Activated CD4-positive, alpha-beta T cell treated with anti-CD3 and anti-CD28 coated beads, Interleukin-2, amount 50 U/mL, for 24 hours (primary cell): Measurements from ENCODE around the gene VDAC1.
A peak's percentile ranks its signal among the peaks of the same experiment; 100 is the strongest.

Source experiments
- DNase-seq, 2 donors: peaks; one replicate each; pipeline ENCODE4 v3.0.0-alpha.2; 2020; ENCODE audit warnings: low read depth in 1 of 2, low spot score in 1 of 2

VDAC1 gene

DNA sequence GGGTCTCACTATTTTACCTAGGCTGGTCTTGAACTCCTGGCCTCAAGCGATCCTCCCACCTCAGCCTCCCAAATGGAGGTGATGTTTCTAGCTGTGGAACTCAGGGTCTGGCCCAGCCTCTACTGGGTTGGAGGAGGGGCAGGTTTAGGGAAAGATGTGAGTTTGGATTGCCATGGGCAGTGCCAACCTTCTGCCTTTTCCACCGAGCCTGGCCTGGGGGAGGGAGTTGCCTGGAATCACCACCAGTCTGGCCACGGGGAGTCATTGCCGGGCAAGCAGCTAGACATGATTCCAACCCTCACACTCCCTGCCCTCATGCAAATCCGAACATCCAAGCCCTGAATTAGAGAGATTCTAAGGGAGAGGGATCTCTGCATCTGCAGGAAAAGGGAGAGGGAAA lies 21.0 kb upstream of the VDAC1 start:
- DNase-seq = no peak

DNA sequence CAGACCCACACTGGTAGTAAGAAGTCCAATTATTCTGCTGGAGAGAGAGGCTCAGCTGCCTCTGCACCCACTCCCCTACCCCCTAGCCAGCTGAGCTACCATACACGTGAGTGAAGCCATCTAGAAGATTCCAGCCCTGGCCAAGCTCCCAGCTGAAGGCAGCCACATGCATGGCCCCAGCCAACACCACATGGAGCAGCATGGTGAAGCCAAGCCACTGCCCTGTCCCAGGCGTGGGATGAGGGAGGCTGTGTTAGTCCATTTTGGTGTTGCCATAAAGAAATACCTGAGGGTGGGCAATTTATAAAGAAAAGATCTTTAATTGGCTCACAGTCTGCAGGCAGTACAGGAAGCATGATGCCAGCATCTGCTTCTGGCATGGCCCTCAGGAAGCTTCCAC lies 20.0 kb upstream of the VDAC1 start:
- DNase-seq = no peak

DNA sequence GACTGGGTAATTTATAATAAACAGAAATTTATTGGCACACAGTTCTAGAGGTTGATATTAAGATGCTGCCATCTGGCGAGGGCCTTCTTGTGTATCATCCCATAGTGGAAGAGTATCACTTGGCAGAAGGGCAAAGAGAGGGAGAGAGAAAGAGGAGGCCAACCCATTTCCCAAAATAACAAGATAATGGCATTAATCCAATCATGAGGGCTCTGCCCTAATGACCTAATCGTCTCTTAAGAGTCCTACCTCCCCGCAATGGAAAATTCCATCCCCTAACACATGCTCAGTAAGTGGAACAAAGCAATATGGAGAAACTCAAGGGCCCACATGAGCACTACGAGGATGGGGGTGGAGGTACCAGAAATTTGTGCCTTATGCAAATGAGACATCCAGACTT lies 17.6 kb upstream of the VDAC1 start:
- no peak for DNase-seq

DNA sequence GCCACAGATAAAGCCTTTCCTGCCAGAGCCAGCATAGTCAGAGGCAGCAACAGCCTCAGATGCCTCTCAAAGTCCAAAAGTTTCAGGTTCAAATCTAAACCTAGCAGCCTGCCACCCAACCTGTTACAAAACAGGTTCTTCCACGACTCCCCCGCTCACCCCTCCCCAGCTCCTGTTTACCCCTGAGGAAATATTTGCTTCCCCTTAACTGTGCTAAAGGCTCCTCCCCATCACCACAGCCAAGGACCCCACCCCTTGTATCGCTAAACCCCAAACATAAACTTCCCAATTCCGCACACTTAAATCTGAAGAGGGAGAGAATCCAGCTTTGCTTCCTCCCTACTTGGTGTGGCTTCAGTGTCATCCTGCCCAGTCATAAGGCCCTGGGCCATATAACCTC lies 15.4 kb upstream of the VDAC1 start:
- DNase-seq = no peak

DNA sequence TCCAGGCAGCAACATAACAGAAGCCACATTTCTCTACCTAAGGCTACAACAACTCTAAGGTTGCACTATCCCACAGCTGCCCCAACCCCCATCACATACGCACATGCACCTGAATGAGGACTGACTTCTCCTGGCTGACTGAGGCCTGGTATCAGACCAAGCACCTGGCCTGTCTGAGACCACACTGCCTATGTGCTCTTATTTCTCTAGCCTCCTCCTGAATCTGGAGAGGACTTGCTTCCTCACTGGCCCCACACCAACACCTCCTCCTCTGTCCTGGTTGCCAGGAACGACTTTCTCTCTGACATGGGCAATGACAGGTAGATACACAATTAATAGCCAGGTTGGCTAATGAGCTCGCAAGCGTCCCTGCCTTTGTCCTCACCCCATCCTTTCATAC lies 14.9 kb upstream of the VDAC1 start:
- no peak for DNase-seq

DNA sequence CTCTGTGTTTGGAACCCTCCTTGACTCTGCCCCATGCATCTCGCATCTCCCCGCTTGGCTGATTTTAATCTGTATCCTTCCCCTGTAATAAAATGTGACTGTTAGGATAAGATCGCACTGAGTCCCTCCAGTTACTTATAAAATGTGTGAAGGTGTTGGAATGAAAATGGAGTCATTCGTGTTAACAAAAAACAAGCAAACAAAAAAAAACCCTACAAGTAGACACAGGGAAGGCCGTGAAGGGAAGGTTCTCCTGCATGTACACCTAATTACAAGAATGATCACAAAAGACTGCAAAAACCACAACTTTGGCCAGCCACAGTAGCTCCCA lies 14.2 kb upstream of the VDAC1 start:
- no peak for DNase-seq

DNA sequence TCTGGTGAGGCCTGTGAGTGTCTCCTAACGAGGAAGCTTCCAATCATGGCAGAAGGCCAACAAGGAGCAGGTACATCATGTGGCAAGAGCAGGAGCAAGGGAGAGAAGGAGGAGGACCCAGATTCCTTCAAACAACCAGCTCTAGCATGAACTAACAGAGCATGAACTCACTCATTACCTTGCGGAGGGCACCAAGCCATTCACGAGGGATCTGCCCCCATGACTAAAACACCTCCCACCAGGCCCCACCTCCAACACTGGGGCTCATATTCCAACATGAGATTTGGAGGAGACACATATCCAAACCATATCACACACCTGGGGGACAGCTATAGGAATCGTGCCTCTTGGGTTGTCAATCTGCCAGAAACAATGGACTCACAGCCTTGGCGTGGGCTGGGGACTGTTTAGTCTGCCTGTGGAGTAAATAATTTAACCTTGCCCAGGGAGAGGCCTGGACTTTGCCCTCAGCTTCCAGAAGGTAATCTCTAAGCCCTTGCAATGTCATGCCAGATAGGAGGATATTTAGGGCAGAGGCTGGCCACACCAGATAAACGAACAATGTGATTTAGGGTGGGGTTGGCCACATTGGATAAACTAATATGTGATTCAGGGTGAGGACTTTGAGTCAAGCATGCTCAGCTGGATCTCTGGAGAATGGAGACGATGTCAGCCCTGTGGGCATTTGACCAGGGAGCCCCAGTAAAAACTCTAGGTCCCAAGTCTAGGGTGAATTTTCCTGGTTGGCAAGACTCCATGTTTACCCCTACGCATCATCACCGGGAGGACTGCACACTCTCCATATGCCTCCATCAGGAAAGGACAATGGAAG lies 13.6 kb upstream of the VDAC1 start:
- no peak for DNase-seq

DNA sequence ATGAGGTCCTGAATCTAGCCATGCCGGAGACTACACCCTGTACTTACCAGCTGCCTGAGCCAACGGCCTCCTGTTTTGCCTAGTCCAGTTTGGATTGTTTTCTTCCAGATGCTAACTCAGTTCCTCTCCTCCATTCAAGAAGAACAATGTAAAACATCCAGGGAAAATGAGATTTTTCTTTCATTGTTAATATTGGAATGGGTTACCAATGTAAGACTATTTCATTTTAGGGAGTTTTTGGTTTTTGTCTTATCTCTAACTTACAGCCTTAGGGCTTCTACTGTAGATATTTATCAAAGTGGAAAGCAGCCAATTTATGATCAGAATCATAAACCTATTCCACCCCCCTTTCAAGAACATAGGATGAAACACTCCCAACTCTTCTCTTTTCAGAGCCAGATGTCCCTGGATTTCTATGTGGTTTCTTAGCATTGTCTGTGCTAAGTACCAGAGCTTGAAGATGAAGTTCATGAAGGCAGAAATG lies 3.5 kb upstream of the VDAC1 start:
- no peak for DNase-seq

DNA sequence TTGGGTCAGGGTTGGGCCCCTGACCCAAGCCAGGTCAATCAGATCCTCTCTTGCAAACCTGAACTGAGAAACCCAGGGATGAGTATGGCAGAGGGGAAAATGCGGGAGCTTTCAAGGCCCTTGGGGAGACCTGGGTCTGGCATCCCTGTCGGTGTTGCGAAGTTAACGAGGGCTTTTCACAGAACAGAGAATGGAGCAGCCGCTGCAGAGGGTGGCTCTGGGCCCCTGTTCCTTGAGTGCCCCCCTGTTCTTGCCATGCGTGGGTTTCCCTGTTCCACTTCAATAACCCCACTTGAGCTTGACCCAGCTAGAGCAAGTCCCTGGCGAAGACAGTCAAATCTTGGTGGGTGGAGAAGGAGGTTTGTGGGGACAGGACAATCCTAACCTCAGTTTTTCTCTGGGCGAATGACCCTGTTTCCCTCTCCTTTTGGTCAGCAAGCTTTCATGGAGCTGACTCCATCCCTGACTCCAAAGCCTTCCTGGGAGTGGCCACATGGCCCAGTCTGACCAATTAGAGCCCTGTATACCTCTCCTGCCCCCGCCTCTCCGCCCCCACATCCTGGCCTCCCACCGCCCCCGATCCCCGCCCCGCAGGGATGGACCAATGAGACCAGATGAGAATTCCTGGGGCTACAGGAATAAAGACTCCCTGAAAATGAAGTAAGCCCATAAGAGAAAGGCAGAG lies 2.9 kb upstream of the VDAC1 start:
- DNase-seq = no peak

DNA sequence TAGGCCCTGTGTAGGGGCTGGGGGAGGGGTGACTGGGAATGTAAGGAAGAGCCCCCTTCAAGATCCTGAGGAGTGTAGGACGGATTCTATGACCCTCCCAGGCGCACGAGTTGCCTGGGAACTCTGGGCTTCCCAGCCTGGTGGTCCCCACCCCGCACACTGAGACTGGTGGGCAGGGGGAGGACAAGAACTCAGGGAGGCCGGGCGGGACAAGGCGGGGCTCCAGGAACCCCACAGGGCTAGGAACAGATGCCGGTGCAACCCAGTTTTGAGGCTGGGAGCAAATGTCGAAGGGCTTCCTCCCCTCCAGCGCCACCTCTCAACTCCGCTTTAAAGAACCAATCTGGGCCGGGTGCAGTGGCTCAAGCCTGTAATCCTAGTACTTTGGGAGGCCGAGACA lies 1.3 kb upstream of the VDAC1 start:
- no peak for DNase-seq

DNA sequence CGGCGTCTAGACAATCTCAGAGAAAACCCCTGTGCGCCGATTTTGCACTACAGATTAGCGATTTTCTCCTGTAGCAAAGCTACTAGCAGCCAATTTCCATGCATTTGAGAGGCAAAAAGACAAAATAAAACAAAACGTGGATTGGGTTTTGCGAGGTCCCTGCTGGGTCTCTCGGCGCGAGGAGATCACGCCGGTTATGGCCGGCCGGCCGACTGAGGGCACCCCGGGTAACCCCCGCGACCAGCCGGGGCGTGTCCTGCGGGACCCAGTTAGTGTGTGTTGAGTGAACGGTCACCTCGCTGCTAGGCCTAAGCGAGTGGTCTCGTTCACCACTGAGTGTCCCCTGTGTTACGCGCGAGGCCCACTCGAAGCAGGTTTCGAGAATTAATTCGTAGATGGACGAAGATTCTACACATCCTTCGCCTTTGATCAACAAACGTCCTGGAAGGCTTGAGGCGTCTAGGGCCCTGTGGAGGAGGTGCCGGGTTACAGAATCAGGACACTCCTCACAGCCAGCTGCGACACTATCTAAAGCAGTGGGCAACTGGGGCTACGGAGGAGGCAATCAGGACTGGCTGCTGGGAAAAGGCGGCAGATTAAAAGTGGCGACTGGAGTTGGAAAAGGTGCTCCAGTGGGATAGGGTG lies 764 bp upstream of the VDAC1 start:
- no peak for DNase-seq

DNA sequence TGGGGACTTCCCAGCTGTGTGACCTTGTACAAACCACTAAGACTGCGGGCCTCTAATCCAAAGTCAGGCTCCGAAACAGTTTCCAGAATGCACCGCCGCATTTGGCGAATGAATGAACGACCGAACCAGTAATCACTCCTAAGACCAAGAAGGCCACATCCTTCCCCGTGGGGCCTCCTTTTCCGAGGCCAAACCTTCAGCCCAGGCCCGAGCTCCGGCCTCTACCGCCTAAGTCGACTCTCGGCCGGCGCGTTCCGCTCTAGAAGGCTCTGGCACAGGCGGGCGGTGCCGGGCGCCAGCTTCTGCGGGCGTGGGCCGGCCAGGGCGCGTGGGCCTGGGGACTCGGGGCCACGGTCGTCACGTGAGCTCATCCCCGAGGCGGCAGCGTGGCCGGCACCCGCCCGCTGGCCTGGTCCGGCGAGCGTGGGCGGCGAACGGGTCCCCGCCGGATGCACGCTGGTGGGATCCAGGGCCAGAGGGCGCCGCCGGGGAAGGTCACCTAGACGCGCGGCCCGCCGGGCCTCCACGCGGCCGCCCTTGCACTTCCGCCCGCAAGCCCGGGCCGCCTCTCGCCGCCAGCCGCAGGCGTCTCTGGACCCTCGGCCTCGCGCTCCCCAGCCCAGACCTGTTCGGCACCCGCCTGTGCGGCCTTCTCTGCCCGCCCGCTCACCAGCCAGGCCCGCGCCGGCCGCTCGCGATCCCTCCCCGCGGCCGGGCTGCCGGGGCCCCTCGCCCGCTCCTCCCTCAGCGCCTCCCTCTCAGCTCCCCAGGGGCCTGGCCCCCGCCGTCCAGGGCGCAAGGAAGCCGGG lies 754 bp downstream of the VDAC1 start:
- DNase-seq = peak; percentile 36 to 47

DNA sequence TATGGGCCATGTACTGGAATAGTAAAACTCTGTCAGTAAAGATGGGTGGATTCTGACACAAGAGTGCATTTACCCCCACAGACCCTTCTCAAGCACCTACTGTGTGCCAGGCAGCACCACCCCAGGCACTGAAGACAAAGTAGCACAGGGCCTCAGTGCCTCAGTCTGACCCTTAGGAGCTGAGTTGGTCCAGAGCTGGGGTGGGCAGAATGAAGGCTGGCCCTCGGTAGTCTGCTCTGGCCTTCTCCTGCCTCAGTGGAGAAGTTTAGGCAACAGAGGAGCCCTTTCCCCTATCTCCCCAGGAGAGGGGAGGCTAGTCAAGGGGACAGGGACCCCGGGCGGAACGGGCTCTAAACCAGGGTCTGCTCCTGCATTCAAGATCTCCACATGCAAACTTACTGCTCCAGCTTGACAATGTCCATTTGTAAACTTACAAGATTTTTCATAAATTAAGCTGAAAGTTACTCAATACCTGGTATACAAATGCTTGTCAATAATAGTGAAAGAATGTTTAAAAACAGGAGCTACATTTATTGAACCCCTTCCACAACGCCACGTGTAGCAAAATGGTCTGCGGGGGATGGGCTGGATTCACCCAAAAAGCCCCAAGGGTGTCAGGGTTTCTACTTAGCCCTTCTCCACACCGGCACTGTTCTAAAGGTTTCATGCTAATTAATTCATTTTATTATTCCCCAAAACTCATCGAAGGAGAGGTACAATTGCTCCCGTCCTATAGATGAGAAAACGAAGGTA lies 1.5 kb downstream of the VDAC1 start:
- DNase-seq = peak in 1 of 2 donors; percentile 36

DNA sequence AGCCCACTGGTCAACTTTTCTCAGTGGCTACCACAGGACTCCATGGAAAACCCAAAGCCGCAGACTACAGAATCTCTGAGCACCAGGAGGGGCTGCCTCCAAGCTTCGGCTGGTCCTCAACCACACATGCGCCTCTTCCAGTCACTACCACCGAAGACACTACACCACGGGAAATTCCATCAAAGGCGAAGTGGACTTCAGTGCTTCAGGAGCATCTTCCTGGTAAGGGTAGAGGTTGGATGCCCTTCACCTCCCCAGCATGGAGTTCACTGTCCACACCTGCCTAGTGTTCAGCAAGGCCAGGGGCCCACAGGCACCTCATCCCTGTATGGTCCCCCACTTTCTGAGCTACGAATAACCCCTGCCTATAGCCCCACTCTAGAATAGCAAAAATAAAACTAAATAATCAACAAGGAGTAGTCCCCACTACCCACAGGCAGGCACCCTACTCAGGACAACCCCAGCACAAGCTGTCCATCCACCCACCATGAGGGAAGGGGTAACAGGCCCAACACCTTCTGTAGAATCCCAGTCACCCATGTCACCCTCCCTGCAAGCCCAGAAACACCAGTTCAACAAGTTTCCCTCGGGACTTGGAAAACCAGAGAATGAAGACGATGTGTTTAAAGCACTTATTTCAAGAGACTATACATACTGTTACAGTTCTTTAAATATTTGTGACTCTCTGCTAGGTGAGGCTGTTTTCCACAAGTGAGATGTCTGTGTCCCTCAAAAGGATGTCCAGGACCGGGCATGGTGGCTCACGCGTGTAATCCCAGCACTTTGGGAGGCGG lies 2.6 kb downstream of the VDAC1 start:
- DNase-seq = no peak

DNA sequence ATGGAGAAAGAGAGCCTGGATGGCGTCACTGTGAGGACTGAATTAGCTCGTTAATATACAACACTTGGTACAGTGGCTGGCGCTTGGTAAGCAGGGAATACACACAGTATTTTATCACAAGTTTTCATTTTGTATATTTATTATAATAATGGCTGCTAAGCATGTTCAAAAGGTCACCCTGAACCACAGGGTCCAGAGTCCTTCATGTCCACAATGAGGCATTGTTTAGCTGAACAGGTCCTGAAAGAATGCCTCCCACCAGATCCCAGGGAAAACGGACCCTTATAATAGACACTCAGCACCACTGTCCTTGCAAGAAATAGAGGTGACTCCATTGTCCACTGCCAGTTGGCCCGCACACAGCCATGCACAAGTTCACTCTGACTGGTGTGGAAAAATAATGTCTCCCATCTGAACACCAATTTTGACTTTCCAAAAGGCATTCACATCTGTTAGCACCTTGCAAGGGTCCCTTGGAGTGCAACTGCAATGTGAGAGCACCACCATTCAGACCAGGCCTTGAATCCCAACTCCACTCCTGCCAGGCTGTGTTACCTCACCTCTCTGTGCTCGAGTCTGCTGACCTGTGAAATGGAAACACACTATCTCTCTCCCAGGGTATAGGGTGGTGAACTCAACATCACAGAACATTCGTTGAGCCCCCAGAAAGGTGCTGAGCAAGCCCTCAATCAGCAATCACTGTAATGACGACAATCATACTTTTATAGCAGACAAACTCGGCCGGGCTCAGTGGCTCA lies 3.9 kb downstream of the VDAC1 start:
- no peak for DNase-seq

DNA sequence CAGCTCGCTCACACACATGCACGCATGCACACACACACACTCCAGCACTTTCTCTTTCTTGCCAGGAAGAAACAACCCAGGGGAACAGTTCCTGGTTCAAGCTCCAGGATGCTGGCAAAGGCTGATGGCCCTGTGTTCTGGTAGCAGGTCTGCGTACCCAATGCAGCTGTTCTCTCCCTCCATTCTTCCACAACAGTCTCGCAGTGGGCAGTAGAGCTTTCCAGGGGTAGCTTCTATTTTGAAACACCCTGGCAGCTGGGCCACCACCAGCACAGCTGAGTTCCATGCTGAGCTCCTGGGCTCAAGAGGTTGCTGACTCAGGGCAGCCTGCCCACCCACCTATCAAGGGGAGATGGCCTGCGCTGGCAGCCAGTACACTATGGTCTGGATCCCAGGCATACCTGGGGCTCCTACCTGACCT lies 4.7 kb downstream of the VDAC1 start:
- DNase-seq = no peak

DNA sequence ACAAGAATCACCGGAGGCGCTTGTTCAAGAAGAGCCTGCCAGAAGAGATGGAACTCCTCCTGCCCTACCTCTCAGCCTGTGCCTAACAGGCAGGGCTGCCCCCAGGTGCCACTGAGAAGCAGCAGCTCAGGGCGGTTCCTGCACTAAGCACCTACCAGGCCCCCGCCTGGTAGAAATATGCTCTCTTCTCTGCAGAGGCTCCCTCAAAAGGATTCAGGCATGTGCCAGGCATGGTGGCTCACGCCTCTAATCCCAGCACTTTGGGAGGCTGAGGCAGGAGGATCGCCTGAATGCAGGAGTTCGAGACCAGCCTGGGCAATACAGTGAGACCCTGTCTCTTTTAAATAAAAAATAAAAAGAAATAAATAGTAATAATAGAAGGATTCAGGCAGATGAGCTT lies 6.0 kb downstream of the VDAC1 start:
- DNase-seq = no peak

DNA sequence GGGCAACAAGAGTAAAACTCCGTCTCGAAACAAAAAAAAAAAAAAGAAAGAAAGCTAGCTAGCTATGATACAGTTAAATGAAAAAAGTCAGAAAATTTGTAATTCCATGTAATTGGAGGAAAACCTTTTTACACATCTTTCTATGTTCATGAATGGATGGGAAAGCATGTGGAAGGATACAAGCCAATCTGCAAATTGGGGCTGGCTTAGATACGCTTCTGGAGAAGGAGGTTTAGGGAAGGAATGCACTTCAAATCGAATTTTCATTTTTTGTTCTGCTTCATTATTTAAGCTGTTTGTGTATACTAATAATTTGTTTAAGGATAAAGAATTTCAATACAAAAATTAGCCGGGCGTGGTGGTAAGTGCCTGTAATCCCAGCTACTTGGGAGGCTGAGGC lies 6.7 kb downstream of the VDAC1 start:
- no peak for DNase-seq

DNA sequence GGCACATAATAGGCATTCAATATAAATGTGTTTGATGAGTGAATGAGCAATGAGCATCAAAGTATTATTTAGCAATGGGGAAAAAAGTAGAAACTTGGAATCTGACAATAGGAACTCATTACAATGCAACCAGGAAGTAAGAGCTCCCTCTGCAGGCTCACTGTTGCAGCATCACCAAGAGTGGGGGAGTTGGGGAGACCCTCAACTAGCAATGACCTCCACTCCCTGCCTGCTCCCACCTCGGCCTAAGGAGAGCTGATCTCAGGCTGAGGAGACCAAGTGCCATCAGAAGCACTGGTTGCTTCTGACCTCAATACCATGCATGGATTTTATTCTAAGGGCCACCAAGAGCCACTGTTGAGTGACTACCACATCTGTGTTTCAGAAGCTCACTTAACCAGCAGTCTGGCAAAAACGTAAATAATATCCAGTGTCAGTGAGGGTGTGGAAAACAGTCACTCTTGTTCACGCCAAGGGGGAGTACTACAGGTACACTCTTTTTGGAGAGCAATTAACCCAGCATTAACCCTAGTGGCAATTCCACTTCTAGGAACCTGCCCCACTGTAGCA lies 8.0 kb downstream of the VDAC1 start:
- no peak for DNase-seq
